ENCODE data around the gene SDC1.

SDC1 gene

GRCh38 chr2:20224164-20224715, 690 bp downstream of the SDC1 start:
- no peaks in the 10 kb centered on the region for H3K36me3 Mint-ChIP-seq (ENCODE audit: insufficient read depth)
- H3K9me3 Mint-ChIP-seq = no peaks in the 10 kb centered on the region
- no peak overlapping the region for H3K4me3 Mint-ChIP-seq
- no peaks in the 10 kb centered on the region for H3K4me1 Mint-ChIP-seq
- peaks cover 65% of the 10 kb centered on the region for H3K27me3 Mint-ChIP-seq
- no peak for ATAC-seq (replicated peaks; ENCODE audit: extremely low read depth, poor library complexity, severe bottlenecking)
- no peak overlapping the region for H3K27ac Mint-ChIP-seq (ENCODE audit: low read depth)
- no peak for DNase-seq (ENCODE audit: low spot score in 2 of 2)

GRCh38 chr2:20223407-20224163, 1.3 kb downstream of the SDC1 start:
- H3K4me1 Mint-ChIP-seq = no peaks in the 10 kb centered on the region
- no peak overlapping the region for H3K27ac Mint-ChIP-seq (ENCODE audit: low read depth)
- peaks cover 64% of the 10 kb centered on the region for H3K27me3 Mint-ChIP-seq
- H3K4me3 Mint-ChIP-seq = no peak overlapping the region
- no peaks in the 10 kb centered on the region for H3K36me3 Mint-ChIP-seq (ENCODE audit: insufficient read depth)
- no peak for DNase-seq (ENCODE audit: low spot score in 2 of 2)
- ATAC-seq (replicated peaks; ENCODE audit: extremely low read depth, poor library complexity, severe bottlenecking) = no peak
- H3K9me3 Mint-ChIP-seq = no peaks in the 10 kb centered on the region

GRCh38 chr2:20222769-20223406, 2.0 kb downstream of the SDC1 start:
- no peaks in the 10 kb centered on the region for H3K9me3 Mint-ChIP-seq
- H3K36me3 Mint-ChIP-seq (ENCODE audit: insufficient read depth) = no peaks in the 10 kb centered on the region
- ATAC-seq (replicated peaks; ENCODE audit: extremely low read depth, poor library complexity, severe bottlenecking) (no peak), DNase-seq (ENCODE audit: low spot score in 2 of 2) (no peak)
- H3K27ac Mint-ChIP-seq (ENCODE audit: low read depth) = no peak overlapping the region
- H3K4me3 Mint-ChIP-seq = peak overlapping the region; percentile 16
- no peaks in the 10 kb centered on the region for H3K4me1 Mint-ChIP-seq
- peaks cover 64% of the 10 kb centered on the region for H3K27me3 Mint-ChIP-seq

GRCh38 chr2:20222014-20222768, 2.7 kb downstream of the SDC1 start:
- H3K9me3 Mint-ChIP-seq = no peaks in the 10 kb centered on the region
- H3K27me3 Mint-ChIP-seq = peaks cover 58% of the 10 kb centered on the region
- no peak overlapping the region for H3K27ac Mint-ChIP-seq (ENCODE audit: low read depth)
- H3K4me1 Mint-ChIP-seq = no peaks in the 10 kb centered on the region
- peak overlapping the region; percentile 16 for H3K4me3 Mint-ChIP-seq
- DNase-seq (ENCODE audit: low spot score in 2 of 2) (no peak), ATAC-seq (replicated peaks; ENCODE audit: extremely low read depth, poor library complexity, severe bottlenecking) (no peak)
- H3K36me3 Mint-ChIP-seq (ENCODE audit: insufficient read depth) = no peaks in the 10 kb centered on the region

- H3K36me3 Mint-ChIP-seq (ENCODE audit: insufficient read depth) = no peaks in the 10 kb centered on the region
- no peak for ATAC-seq (replicated peaks; ENCODE audit: extremely low read depth, poor library complexity, severe bottlenecking)
- H3K27ac Mint-ChIP-seq (ENCODE audit: low read depth) = no peak overlapping the region
- peaks cover 55% of the 10 kb centered on the region for H3K27me3 Mint-ChIP-seq
- H3K9me3 Mint-ChIP-seq = no peaks in the 10 kb centered on the region
- DNase-seq (ENCODE audit: low spot score in 2 of 2) = no peak
- H3K4me1 Mint-ChIP-seq = no peaks in the 10 kb centered on the region
- no peak overlapping the region for H3K4me3 Mint-ChIP-seq
Measured at GRCh38 chr2:20221555-20221973, 3.4 kb downstream of the SDC1 start.

GRCh38 chr2:20220806-20221554, 4.0 kb downstream of the SDC1 start:
- no peak overlapping the region for H3K4me3 Mint-ChIP-seq
- ATAC-seq (replicated peaks; ENCODE audit: extremely low read depth, poor library complexity, severe bottlenecking) (no peak), DNase-seq (ENCODE audit: low spot score in 2 of 2) (no peak)
- H3K36me3 Mint-ChIP-seq (ENCODE audit: insufficient read depth) = no peaks in the 10 kb centered on the region
- no peaks in the 10 kb centered on the region for H3K9me3 Mint-ChIP-seq
- no peak overlapping the region for H3K27ac Mint-ChIP-seq (ENCODE audit: low read depth)
- peaks cover 53% of the 10 kb centered on the region for H3K27me3 Mint-ChIP-seq
- H3K4me1 Mint-ChIP-seq = no peaks in the 10 kb centered on the region

GRCh38 chr2:20219763-20220380, 5.1 kb downstream of the SDC1 start:
- no peak for DNase-seq (ENCODE audit: low spot score in 2 of 2)
- H3K36me3 Mint-ChIP-seq (ENCODE audit: insufficient read depth) = no peaks in the 10 kb centered on the region
- H3K9me3 Mint-ChIP-seq = no peaks in the 10 kb centered on the region
- H3K4me1 Mint-ChIP-seq = no peaks in the 10 kb centered on the region
- no peak overlapping the region for H3K27ac Mint-ChIP-seq (ENCODE audit: low read depth)
- no peak for ATAC-seq (replicated peaks; ENCODE audit: extremely low read depth, poor library complexity, severe bottlenecking)
- H3K27me3 Mint-ChIP-seq = peaks cover 46% of the 10 kb centered on the region
- no peak overlapping the region for H3K4me3 Mint-ChIP-seq

- Mint-ChIP-seq H3K27ac (ENCODE audit: low read depth) (no peak overlapping the region), H3K4me3 (no peak overlapping the region), H3K27me3 (peaks cover 53% of the 10 kb centered on the region), H3K4me1 (no peaks in the 10 kb centered on the region), H3K36me3 (ENCODE audit: insufficient read depth) (no peaks in the 10 kb centered on the region), H3K9me3 (no peaks in the 10 kb centered on the region)
- ATAC-seq (replicated peaks; ENCODE audit: extremely low read depth, poor library complexity, severe bottlenecking) (no peak), DNase-seq (ENCODE audit: low spot score in 2 of 2) (no peak)
Measured at GRCh38 chr2:20218331-20219320, 6.3 kb downstream of the SDC1 start.

- ATAC-seq (replicated peaks; ENCODE audit: extremely low read depth, poor library complexity, severe bottlenecking) (no peak), DNase-seq (ENCODE audit: low spot score in 2 of 2) (no peak)
- Mint-ChIP-seq H3K27me3 (peaks cover 49% of the 10 kb centered on the region), H3K9me3 (no peaks in the 10 kb centered on the region), H3K27ac (ENCODE audit: low read depth) (no peak overlapping the region), H3K36me3 (ENCODE audit: insufficient read depth) (no peaks in the 10 kb centered on the region), H3K4me1 (no peaks in the 10 kb centered on the region), H3K4me3 (no peak overlapping the region)
Measured at GRCh38 chr2:20217041-20217970, 7.6 kb downstream of the SDC1 start.

- ATAC-seq (replicated peaks; ENCODE audit: extremely low read depth, poor library complexity, severe bottlenecking) = no peak
- H3K4me1 Mint-ChIP-seq = no peaks in the 10 kb centered on the region
- no peak overlapping the region for H3K4me3 Mint-ChIP-seq
- H3K27ac Mint-ChIP-seq (ENCODE audit: low read depth) = no peak overlapping the region
- DNase-seq (ENCODE audit: low spot score in 2 of 2) = no peak
- H3K27me3 Mint-ChIP-seq = peaks cover 39% of the 10 kb centered on the region
- no peaks in the 10 kb centered on the region for H3K9me3 Mint-ChIP-seq
- H3K36me3 Mint-ChIP-seq (ENCODE audit: insufficient read depth) = no peaks in the 10 kb centered on the region
Measured at GRCh38 chr2:20216130-20217025, 8.6 kb downstream of the SDC1 start.

Measured in central memory CD8-positive, alpha-beta T cell (primary cell).